ENCODE data around the gene PLXNB2.

The PLXNB2 gene

DNA sequence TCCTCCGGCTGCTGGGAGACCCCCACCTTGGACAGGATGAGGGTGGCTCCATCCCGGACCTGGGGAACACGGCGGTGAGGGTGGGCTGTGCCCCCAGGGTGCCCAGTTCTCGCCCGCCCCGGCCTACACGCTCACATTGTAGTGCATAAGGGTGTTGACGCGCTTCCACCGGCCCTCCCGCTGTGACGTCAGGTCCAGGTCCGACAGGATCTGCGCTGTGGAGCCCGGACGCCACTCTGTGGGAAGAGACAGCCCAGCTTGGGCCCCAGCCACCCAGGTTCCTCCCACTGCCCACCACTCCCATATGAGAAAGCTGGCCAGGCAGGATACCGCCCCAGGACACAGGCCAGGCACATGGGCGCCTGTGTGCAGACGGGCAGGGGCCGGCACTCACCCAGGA, 29.0 kb downstream of the PLXNB2 start:
- no peak overlapping the region for H3K4me2 ChIP-seq (ENCODE audit: low read length)
- H3F3A ChIP-seq (ENCODE audit: insufficient read depth, low read length), result no peaks in the 10 kb centered on the region
- H3K79me2 ChIP-seq (ENCODE audit: insufficient read depth, low read length), result no peaks in the 10 kb centered on the region
- H3K27ac ChIP-seq (ENCODE audit: low read depth, low read length, poor library complexity, severe bottlenecking), result no peak overlapping the region
- no peak for TF ChIP-seq EZH2 (IDR thresholded peaks at IDR 0.05; ENCODE audit: borderline replicate concordance, low read length)
- TF ChIP-seq, protein P1, sequence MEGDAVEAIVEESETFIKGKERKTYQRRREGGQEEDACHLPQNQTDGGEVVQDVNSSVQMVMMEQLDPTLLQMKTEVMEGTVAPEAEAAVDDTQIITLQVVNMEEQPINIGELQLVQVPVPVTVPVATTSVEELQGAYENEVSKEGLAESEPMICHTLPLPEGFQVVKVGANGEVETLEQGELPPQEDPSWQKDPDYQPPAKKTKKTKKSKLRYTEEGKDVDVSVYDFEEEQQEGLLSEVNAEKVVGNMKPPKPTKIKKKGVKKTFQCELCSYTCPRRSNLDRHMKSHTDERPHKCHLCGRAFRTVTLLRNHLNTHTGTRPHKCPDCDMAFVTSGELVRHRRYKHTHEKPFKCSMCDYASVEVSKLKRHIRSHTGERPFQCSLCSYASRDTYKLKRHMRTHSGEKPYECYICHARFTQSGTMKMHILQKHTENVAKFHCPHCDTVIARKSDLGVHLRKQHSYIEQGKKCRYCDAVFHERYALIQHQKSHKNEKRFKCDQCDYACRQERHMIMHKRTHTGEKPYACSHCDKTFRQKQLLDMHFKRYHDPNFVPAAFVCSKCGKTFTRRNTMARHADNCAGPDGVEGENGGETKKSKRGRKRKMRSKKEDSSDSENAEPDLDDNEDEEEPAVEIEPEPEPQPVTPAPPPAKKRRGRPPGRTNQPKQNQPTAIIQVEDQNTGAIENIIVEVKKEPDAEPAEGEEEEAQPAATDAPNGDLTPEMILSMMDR (IDR thresholded peaks at IDR 0.05; ENCODE audit: low read length), result no peak
- H3K36me3 ChIP-seq (ENCODE audit: insufficient read depth, low read length), result no peaks in the 10 kb centered on the region
- H3K4me3 ChIP-seq (ENCODE audit: low read depth, low read length, poor library complexity, severe bottlenecking), result no peak overlapping the region
- H2AFZ ChIP-seq (ENCODE audit: low read length), result no peak overlapping the region
- H3K9me2 ChIP-seq (ENCODE audit: low read depth, low read length), result no peaks in the 10 kb centered on the region
- peaks cover 7% of the 10 kb centered on the region; the same call in 1 of the 2 replicates for H3K27me3 ChIP-seq (ENCODE audit: insufficient read depth, low read length)
- no peaks in the 10 kb centered on the region for H4K20me1 ChIP-seq (ENCODE audit: insufficient read depth, low read length)
- H3K9ac ChIP-seq (ENCODE audit: low read length), result no peak overlapping the region
- no peaks in the 10 kb centered on the region for H3K4me1 ChIP-seq (ENCODE audit: insufficient read depth, low read length, severe bottlenecking)
- no peaks in the 10 kb centered on the region for H3K9me3 ChIP-seq (ENCODE audit: low read length)

DNA sequence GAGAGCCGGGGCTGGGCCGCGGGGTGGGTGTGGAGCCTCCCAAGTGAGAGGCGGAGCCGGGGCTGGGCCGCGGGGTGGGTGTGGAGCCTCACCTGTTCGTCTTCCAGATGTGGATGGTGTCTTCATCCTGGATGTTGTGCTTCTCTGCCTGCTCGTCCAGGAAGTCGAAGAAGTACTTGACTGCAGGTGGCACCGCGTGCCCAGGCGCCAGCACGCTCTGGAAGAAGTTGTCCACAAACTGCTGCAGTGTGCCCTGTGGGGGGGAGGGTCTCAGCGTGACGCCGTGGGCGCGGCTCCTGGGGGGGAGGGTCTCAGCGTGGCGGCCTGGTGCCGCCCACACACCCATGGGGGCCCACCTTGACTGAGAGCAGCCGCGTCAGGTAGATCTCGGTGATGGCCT, 29.7 kb downstream of the PLXNB2 start:
- H3K36me3 ChIP-seq (ENCODE audit: insufficient read depth, low read length), result no peaks in the 10 kb centered on the region
- no peaks in the 10 kb centered on the region for H3K9me2 ChIP-seq (ENCODE audit: low read depth, low read length)
- H2AFZ ChIP-seq (ENCODE audit: low read length), result no peak overlapping the region
- H3K4me2 ChIP-seq (ENCODE audit: low read length), result no peak overlapping the region
- H3K27me3 ChIP-seq (ENCODE audit: insufficient read depth, low read length), result peaks cover 7% of the 10 kb centered on the region; the same call in 1 of the 2 replicates
- H3K79me2 ChIP-seq (ENCODE audit: insufficient read depth, low read length), result no peaks in the 10 kb centered on the region
- H3K4me1 ChIP-seq (ENCODE audit: insufficient read depth, low read length, severe bottlenecking), result no peaks in the 10 kb centered on the region
- H3F3A ChIP-seq (ENCODE audit: insufficient read depth, low read length), result no peaks in the 10 kb centered on the region
- H3K27ac ChIP-seq (ENCODE audit: low read depth, low read length, poor library complexity, severe bottlenecking), result no peak overlapping the region
- no peak overlapping the region for H3K4me3 ChIP-seq (ENCODE audit: low read depth, low read length, poor library complexity, severe bottlenecking)
- no peak for TF ChIP-seq EZH2 (IDR thresholded peaks at IDR 0.05; ENCODE audit: borderline replicate concordance, low read length)
- TF ChIP-seq, protein P1 (IDR thresholded peaks at IDR 0.05; ENCODE audit: low read length), result no peak
- no peaks in the 10 kb centered on the region for H4K20me1 ChIP-seq (ENCODE audit: insufficient read depth, low read length)
- no peaks in the 10 kb centered on the region for H3K9me3 ChIP-seq (ENCODE audit: low read length)
- H3K9ac ChIP-seq (ENCODE audit: low read length), result no peak overlapping the region

DNA sequence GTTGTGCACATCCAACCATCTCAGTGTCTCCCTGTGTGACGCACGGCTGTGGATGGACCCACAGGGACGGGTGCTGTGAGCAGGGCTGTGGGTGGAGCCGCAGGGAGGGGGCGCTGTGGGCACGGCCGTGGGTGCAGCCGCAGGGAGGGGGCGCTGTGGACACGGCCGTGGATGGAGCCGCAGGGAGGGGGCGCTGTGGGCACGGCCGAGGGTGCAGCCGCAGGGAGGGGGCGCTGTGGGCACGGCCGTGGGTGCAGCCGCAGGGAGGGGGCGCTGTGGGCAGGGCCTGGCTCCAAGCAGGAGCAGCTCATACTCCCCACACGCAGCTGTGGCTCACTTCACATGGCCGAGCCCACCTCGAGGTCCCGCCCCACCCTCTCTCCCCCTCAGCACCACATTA, 31.3 kb downstream of the PLXNB2 start:
- Histone ChIP-seq H3K9ac (ENCODE audit: low read length) (no peak overlapping the region), H3K36me3 (ENCODE audit: insufficient read depth, low read length) (no peaks in the 10 kb centered on the region), H3K79me2 (ENCODE audit: insufficient read depth, low read length) (no peaks in the 10 kb centered on the region), H3K9me2 (ENCODE audit: low read depth, low read length) (no peaks in the 10 kb centered on the region), H3K4me3 (ENCODE audit: low read depth, low read length, poor library complexity, severe bottlenecking) (no peak overlapping the region), H3K4me2 (ENCODE audit: low read length) (no peak overlapping the region), H4K20me1 (ENCODE audit: insufficient read depth, low read length) (no peaks in the 10 kb centered on the region), H3K27me3 (ENCODE audit: insufficient read depth, low read length) (no peaks in the 10 kb centered on the region; the same call in 1 of the 2 replicates), H2AFZ (ENCODE audit: low read length) (no peak overlapping the region), H3K27ac (ENCODE audit: low read depth, low read length, poor library complexity, severe bottlenecking) (no peak overlapping the region), H3K9me3 (ENCODE audit: low read length) (no peaks in the 10 kb centered on the region), H3F3A (ENCODE audit: insufficient read depth, low read length) (no peaks in the 10 kb centered on the region), H3K4me1 (ENCODE audit: insufficient read depth, low read length, severe bottlenecking) (peaks cover 6% of the 10 kb centered on the region)
- TF ChIP-seq, protein P1 (IDR thresholded peaks at IDR 0.05; ENCODE audit: low read length), result peak; percentile 95
- no peak for TF ChIP-seq EZH2 (IDR thresholded peaks at IDR 0.05; ENCODE audit: borderline replicate concordance, low read length)
